GM18868 (cell line): ENCODE results near the gene RPL10A.
"Not testable (repeated sequence)": the region's sequence is repeated elsewhere in the genome, so short reads cannot be mapped to it uniquely, and the experiment has no call there.

Experiments used
- ATAC-seq: cut with Tn5 transposase; IDR thresholded peaks from one replicate; pipeline ENCODE4 v1.9.1; 2021; ENCODE audit warnings: mild to moderate bottlenecking, moderate library complexity; ENCODE audit not compliant: unreplicated experiment

The RPL10A gene

DNA sequence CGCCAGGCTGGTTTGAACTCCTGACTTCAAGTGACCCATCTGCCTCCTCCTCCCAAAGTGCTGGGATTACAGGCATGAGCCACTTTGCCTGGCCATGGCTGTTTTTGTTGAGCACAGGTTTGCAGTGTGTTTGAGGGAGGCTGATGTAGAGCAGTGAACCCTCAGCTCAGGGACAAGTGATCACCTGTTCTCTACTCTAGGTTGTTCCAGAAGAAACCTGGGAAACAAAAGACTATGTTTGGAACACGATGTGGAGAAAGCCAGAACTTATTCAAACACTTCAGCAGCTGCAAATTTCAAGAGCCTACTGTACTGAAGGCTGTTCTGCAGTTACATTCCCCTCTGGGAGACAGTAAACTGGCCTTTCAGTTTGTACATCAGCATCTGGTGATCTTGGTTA is 39.8 kb downstream of the RPL10A start:
- no peak for ATAC-seq

DNA sequence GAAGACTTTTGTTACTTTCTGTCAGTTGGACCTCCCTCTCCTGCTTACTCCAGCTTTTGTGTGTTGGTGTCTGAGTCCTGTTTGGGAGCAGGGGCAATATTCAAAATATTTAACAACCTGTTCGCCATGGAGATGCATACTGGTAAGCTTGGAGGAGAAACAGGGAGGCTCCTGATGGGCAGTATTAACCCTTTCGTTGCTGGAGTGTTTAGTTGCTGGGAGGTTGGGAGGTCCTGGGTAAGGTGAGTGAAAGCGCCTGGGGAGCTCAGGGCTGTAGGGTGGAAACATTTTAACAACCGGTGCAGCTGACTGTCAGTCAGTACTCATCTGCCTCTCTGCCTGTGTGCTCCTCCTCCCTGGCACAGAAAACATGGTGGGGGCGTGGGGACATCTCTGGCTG is 40.3 kb downstream of the RPL10A start:
- ATAC-seq, result no peak

DNA sequence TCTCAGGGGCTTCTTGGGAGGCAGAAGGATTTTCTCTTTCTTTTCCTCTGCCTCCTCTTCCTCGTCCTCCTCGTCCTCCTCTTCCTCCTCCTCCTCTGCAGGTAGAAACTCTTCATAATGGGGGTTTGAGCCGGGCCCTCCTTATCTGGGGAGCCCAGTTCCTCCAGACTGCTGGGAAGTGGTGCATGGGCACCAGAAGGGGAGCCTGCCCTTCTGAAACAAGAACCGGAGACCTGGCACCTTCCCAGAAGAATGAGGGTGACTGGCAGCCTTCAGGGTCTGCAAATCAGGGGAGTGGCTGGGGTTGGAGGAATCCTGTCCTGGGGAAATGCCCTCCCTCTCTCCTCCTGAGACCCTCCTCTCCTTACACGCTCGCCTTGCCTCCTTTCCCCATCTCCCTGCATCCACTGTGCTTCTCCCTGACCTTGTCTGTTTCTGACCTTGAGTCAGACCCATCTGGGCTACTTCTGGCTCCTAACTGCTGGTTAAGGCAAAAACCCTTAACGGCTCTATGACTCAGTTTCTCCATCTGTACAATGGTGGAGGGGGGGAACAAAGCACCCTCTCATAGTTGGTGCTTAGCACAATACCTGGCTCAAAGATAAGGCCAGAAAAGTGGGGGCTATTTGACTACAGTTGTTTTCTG is 42.8 kb downstream of the RPL10A start:
- ATAC-seq, result no peak

DNA sequence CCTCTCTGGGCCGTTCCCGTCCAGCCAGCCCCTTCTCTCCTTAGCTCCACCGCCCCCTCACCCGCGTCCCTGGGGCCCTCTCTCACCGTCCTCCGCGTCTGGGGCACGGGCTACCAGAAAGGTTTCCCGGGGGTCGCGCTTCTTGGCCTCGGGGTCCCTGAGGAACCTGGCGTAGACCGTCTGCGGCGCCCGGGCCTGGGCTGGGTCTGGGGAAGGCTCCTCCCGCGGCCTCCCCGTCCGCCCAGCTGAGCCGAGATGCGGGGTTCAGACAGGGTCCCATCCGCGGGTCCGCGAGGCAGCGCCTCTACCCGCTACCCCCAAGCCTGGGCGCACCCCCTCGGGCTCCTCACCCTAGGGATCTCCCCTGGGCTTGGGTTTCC is 43.4 kb downstream of the RPL10A start:
- no peak for ATAC-seq

DNA sequence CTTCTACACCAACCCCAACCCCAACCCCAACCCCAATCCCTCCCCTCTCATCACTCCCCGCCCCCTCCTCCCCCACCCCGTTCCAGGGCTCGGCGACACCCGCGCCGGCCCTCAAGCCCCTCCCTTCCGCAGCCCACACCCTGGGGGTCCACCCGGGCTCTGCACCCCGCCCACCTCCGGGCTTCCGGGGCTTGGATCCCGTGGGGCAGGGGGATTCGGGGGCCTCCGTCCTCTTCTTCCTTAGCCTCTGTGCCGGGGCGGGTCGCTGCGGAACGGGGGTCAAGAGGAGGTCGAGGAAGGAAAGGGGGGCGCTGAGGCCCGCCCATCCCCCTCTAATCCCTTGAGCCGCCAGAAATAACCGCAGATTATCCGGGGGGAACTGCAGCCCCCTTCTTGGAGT is 43.8 kb downstream of the RPL10A start:
- ATAC-seq, result no peak

DNA sequence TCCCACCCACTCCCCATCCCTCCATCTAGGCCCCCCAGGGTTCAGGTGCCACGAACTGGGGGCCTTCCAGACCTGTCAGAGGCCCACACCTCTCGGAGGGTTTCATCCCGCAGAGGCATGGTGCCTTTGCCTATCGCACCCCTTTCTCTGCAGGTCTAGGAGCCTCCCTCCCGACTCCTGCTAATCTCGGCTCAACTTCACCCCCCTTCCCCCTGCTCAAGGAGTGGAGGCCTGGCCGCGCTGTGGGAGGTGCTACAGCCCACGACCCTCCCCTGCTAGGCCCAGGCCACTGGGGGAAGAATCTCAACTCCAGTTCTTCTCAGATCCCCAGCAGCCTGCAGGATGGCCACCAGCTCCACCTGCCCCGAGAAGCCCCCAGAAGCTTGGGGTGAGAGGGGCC is 44.5 kb downstream of the RPL10A start, which contains the start of gene TULP1:
Gene TULP1, minus strand, starts transcription at position 157 of the 400 bp plus-strand sequence. Its CDS starts 38 bp downstream, at position 119.
- no peak for ATAC-seq

DNA sequence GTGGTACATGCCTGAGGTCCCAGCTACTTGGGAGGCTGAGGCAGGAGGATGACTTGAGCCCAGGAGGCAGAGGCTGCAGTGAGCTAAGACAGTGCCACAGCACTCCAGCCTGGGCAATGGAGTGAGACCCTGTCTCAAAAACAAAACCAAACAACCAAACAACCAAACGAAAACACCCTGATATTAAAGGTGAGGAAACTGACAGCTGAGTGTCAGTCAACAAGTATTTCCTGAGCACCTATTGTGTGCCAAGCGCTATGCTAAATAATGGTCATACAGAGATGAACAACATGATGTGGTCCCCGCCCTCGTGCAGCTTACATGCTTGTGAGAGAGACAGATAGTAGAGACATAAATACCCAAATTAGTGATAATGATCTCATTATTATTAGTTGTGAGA is 46.4 kb downstream of the RPL10A start:
- ATAC-seq, result no peak

DNA sequence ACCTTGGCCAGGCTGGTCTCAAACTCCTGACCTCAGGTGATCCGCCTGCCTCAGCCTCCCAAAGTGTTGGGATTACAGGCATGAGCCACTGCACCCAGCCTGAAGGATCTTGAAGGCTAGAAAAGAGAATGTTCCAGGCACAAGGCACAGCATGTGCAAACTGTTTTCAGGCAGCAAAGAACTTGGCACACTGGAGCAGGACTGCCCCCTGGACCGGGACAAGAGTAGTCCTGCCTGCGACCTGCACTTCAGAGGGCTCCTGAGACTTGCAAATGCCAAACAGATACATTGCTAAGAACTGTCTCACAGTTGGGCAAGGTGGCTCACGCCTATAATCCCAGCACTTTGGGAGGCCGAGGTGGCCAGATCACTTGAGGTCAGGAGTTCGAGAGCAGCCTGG is 47.7 kb downstream of the RPL10A start:
- ATAC-seq, result not testable (repeated sequence)

DNA sequence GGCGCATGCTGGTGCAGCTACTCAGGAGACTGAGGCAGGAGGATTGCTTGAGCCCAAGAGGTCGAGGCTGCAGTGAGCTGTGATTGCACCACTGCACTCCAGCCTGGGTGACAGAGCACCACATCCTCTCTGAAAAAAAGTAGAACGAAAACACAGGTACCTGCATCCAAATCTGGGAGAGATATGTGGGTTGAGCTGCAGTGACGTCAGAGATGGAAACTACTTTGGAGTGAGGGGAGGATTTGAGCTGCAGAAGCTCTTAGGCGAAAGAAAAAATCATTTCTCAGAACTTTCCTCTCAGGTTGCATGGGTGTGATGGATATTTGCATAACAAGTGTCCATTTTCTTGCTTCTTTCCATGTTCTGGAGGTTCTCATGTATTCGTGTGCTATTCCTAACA is 48.5 kb downstream of the RPL10A start:
- no peak for ATAC-seq

DNA sequence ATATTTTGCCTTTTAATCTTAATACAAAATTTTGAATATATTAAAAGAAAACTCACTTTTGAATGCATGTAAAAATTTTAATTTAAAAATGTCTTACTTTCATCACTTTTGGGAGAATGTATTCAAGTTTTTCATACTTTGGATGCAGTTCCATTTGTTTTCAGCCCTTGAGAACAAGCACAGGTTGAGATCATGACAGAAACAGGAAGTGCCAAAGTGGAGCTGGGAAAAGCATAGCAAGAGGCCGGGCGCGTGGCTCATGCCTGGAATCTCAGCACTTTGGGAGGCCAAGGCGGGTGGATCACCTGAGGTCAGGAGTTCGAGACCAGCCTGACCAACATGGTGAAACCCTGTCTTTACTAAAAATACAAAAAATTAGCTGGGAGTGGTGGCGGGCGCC is 49.8 kb downstream of the RPL10A start:
- not testable (repeated sequence) for ATAC-seq

DNA sequence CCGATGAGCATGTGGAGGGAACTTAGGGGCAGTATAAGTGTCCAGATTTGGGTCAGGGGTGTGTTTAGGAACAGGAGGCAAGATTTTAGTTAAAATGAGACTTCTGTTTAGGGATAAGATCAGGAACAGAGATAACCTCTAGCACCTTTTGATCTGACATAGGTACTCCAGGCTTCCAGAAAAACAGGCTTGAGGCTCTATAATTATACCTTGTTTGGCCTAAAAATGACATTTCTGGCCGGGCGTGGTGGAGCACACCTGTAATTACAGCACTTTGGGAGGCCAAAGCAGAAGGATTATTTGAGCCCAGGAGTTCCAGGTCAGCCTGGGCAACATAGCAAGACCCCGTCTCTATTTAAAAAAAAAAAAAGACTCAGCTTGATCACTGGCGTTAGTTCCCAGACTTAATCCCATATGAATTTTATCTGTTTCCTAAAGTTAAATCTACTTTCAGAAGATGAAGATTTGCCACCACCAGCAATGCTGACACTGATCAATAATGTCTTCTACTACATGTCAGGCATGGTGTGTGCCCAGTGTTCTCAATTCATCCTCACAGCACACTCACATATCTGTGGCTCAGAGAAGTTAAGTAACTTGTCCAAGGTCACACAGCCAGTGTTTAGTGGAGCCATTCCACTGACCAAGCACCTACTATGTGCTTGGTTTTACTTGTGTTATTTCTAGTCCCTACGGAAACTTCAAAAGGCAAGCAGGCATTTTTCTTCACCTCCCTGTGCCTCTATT is 50.5 kb downstream of the RPL10A start:
- ATAC-seq, result no peak

DNA sequence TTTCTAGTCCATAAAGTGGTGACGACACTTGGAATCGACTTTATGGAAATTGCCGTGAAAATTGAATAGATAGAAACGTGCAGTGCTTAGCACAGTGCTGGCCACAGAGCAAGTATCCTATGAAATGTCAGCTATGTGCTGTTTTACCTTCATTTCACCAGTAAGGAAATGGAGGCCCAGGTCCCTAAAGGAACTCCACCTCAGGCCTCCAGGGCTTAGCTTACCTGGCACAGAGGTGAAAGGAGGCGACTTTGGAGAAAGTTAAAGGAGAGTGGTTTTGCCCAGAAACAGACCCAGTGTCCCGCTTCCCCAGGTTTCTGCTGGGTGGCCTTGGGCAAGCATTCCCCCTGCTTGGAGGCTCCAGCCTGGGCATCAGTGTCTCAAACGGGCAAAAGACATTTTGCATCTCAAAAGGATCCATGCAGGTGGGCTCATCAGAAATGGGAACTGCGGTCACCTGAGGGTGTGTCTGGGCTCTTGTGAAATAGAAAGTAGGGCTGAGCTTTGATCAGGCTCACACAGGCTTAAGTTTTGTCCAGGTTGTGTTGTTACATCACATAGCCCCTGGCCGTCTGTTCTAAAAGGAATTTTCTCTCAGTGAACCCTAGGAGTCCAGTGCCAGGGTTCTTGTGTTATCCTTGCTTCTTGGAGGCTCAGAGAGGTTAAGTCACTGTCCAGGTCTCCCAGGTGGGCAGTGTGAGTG is 51.3 kb downstream of the RPL10A start:
- no peak for ATAC-seq
